Left cardiac atrium (tissue), 4 donors: ENCODE data around the gene SPON1. TPM values are rescaled to one million over a fixed set of nuclear protein-coding genes. Genes with fewer than 3 reads are reported as not detected.

ENCODE experiments used
- ATAC-seq, 2 donors: fragments of 200-7000 bp; cut with Tn5 transposase; one replicate each; pipeline ENCODE4 v1.9.1; 2020; ENCODE audit warnings: mild to moderate bottlenecking in 2 of 2, moderate library complexity in 2 of 2
- DNase-seq: peaks from one replicate; pipeline ENCODE4 v3.0.0-alpha.2; 2020
- intact Hi-C, 2 donors: fragments of 100-400 bp; cut with DNase I; formaldehyde crosslinking; loops; one replicate each; pipeline versions ENCODE4 v1.14.1 to v1.15.1; 2022 to 2023
- total RNA-seq, 2 donors: library from RNA; stranded (reverse); fragmentation: NEBNext Ultra II Directional; extraction: Animal tissue kit (Norgen Biotek cat#: 25700); gene quantifications; one replicate each; pipeline ENCODE4 v1.2.1, GENCODE V29; 2021
- donor health status: DM: no; HTN: yes; CAD: no.
- donor health status: DM: no; HTN: yes; CAD: no; lungs with severe emphysema.
- donor health status: DM: yes; HTN: yes; CAD: no.
- donor health status: Dilated cardiomyopathy.

SPON1 gene
- total RNA-seq, 2 donors from 2014 or later = 21.1 to 23.4 TPM

DNA sequence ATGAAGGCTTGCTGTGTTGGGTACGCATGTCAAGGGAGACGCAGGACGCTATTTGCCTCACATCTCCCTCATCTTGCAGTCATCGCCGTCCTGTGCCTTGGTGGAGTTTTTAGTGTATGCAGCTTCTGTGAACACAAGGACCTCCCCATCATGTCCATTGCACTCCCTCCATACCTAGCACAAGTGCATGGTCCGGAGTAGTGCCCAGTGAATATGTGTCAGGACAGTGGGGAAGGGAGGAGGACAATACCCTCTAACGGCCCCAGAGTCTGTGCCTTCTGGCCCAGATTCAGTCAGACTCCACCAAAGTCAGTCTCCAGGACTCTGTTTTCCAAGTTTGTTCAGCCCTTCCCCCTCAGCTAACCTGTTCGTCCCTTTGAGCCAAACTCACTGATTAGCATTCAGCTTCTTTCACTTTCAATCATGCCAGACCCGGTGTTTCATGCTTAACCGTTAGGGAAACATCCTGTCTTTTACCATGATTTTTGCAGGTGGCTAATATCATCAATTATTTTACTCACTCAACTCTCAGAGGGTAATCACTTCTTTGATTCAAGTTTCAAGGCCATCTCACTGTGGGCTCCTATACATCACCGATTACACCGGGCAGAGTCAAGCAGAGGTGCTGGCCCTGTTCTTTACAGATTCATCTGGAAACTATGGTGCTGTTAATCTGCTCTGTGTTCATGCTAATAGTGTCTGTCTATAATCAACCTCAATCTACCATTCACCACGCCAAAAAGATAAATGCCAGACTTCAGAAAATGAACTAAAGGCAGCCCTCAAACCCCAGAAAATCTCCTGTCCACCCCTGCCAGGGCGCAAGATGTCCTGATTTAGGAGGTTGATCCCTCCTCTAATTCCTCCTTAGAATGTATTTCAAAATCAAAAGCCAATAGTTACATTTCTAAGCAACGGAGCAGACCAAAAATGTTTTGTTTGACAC lies 240.0 kb downstream of the SPON1 start:
- DNase-seq (no peak), ATAC-seq (no peak)
- intact Hi-C loops = no loop called here

DNA sequence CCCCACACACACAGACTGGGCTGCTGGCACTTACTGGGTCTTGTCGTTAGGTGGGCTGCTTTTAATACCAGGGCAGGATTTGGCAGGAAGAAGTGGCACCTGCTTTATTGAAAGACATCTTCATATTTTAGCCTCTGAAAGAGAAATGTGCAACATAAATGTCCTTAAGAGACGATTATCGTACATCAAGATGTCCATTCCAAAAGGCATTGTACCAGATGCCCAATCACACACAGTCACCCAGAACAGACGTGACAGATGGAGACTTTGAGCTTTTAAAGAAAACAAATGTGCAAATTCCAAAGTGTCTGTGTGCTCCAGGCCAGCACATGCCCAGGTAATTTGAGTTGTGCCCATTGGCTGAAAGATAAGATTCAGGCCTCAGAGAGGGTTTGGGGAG lies 240.8 kb downstream of the SPON1 start:
- DNase-seq = no peak
- no peak for ATAC-seq
- intact Hi-C loops = no loop called here

DNA sequence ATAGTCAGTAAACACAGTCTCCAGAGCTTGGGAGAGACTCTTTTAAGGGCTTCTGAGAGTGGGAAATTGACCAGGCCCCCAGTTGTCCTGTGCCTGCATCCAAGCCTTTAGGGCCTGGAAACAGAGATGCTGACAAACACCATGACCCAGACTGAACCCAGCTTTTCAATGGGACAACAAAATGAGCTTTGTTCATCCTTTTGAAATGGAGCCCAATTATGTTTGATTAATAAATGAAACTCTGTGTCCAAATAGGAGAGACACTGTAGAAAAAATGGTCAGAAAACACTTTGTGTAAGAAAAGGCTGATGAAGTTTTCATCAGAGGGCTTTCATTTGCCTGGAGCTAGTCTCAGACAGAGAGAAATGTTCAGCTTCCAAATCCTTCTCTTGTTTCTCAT lies 250.5 kb downstream of the SPON1 start:
- no peak for DNase-seq
- no peak for ATAC-seq
- intact Hi-C loops = no loop called here

DNA sequence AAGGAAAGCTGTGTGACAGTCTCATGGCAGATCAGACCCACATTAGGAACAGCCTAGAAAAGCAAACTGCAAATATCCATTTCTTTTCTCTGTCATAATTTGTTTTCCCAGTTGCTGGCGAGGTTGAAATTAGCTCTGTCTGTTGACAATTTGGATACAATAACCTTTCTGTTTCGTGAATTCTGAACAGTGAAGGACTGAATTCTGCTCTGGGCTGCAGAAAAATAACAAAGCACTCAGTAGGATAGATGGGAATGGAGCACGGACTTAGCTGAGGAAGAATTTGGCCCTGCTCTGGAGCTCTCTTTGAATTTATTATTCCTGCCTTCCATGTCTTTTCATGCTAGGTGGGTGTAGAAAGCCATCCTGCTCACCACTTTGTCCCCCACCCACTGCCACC lies 256.2 kb downstream of the SPON1 start:
- intact Hi-C loops = no loop called here
- ATAC-seq (no peak), DNase-seq (no peak)

DNA sequence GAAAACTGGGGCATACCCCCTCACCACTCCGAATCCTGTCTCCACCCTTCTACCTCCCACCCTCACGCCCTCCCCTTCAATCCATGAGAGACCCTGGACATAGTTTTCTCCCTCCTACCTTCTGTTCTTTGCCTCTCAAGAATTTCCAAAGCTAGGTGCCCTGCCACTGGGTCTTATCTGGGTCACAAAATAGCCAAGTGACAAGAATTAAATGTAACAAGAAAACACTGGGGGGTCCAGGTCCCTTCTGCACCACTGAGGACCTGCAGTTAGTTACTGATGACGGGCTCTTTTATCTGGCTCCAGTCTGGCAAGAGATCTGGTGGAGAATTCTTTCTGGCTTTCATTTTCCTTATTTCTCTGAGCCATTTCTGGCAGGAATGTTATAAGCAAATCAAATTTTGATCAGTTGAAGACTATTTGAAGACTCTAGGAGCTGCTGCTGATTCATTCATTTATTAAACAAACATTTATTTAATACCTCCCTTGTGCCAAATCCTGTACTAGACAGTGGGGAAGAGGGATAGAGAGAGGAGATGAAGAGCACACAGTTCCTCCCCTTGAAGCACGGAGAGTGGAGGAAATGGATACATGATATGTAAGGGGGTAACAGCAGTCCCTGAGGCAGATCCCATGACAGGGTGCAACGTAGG lies 261.2 kb downstream of the SPON1 start:
- ATAC-seq (no peak), DNase-seq (no peak)
- intact Hi-C loops = no loop called here

DNA sequence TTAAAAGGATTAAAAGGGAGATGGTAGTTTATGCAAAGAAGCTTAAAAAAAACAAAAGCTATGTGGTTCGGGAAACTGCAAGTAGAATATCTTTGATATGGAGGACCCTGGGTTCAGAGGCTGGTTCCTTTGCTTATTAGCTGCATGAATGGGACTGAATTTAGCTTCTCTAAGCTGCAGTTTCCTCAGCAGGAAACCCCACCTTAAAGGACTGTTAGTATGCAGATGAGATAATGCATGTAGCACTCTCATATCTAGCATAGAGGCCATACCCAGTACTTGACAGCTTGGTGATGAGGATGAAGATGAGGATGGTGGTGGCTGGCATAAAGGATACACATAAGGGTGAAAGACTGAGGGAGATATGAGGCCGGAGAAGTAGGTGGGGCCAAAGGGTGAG lies 261.9 kb downstream of the SPON1 start:
- ATAC-seq (no peak), DNase-seq (no peak)
- intact Hi-C loops = no loop called here

DNA sequence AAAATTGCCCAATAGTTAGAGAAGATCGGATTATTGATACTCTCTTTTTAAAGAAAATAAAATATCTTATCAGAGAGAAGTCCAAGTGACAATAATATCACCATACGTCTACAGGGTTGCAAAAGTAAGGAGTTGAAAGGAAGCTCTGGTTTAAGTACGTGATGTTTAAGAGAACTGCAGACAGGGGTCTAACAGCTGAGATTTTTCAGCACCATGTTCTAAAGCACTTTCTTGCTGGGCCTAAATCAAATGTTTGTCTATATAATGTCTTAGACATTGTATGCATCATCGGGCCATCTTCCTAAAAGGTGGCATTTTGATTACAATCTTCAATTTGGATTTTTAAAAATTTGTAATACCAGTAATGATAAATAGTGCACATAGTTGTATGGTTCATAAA lies 263.1 kb downstream of the SPON1 start:
- intact Hi-C loops = no loop called here
- ATAC-seq (no peak), DNase-seq (no peak)

DNA sequence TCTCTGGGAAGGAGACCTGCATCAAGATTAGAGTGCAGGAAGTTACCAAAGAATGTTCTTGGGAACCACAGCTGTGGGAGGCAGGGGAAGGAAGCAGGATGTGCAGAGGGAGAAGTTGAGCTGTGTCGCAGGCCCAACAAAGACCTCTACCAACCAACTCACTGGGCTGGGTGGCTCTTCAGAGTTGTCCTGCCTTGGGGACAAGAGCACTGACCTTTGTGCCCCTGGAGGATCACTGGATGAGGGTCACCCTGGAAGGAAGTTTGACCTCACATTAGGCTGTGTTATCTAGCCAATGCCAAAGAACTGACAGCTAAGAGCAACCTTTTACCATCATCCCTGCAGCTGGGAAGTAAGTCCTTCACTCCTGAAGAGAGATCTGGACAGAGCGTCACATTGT lies 265.8 kb downstream of the SPON1 start:
- ATAC-seq = no peak
- no peak for DNase-seq
- intact Hi-C loops = no loop called here

DNA sequence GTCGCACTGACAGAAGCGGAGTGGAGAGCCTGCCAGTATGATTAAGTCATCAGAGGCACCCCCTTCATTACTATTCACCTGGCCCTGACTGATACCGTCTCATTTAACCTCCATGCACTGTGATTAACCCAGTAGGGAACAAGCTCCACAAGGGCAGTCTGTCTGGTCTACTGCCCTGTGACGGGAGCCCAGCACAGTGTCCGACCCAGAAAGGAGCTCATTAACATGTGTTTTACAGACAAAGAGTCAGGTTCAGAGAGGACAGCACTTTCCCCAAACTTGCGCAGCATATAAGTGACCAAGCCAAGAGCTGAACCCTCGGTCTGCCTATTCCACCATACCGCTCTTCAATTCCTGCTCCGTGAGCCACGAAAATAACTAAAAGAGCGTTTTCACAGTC lies 266.9 kb downstream of the SPON1 start:
- no peak for ATAC-seq
- intact Hi-C loops = no loop called here
- no peak for DNase-seq

DNA sequence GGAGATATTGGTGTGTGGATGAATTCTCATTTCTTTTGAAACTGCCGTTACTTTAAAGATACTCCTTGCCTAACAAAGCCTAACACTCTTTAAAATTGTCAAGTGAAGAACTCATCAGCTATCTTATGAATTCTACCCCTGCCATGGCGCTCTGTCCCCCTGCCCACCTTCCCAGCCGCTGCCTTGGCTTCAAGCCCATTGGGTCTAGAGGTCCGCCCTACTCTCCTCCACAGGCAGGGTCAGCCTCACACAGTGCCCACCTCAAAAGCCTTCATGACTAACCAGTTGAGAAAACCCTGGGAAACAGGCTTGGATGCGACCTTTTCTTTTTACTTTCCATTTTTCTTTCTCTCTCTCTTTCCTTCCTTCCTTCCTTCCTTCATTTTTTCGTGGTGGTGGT lies 267.9 kb downstream of the SPON1 start:
- ATAC-seq (no peak), DNase-seq (no peak)
- intact Hi-C loops = no loop called here

DNA sequence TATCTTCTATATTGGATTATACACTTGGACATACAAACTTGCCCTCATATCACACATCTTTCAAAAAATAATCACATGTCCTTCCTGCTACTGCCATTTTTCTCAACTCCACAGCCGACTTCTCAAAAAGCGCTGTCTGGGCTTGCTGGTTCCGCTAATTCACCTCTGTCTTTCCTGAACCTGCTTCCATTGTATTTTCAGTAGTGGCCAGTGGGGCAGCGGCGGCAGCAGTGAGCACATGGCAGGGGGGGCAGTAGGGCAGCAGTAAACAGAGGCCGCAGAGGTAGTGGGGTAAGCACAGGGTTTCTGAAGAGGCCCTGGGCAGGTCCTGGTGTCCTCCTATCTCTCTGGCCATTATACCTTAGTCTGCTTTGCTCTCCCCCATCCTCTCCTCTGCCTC lies 270.1 kb downstream of the SPON1 start:
- DNase-seq (no peak), ATAC-seq (no peak)
- intact Hi-C loops = no loop called here

DNA sequence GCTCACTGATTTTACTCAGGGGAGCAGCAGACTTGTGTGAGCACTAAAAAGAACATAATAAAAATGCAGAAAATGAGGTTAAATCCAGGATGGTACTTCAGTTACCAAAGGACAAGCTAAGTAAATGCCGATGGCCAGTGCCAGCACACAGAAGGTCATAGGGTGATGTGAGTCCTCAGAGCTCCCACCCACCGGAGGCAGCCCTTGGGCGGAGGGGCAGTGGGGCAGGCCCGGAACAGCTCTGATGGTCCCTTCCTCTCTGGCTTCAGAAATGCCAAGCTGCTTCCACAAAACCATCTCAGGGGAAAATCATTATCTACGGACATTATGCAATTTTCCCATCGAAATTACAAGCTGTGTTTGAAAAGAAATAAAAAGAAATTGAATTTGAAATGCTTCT lies 271.9 kb downstream of the SPON1 start:
- intact Hi-C loops = no loop called here
- no peak for ATAC-seq
- DNase-seq = peak; percentile 43

DNA sequence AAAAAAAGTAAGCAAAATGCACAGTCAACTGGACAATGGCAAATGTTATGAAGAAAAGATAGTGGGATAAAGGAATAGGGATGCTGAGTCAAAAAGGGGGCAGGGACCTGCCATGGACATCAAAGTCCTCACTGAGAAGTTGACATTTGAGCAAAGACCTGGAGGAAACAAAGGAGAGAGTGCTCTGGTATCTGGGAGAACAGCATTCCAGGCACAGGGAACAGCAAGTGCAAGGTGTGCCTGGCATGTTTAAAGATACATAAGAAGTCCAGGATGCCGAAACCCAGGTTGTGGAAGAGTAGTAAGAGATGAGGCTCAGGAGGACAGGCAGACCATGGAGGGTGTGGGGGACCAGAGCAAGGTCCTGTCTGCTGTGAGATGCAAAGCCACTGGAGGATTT lies 273.2 kb downstream of the SPON1 start:
- no peak for ATAC-seq
- no peak for DNase-seq
- intact Hi-C loops = no loop called here

DNA sequence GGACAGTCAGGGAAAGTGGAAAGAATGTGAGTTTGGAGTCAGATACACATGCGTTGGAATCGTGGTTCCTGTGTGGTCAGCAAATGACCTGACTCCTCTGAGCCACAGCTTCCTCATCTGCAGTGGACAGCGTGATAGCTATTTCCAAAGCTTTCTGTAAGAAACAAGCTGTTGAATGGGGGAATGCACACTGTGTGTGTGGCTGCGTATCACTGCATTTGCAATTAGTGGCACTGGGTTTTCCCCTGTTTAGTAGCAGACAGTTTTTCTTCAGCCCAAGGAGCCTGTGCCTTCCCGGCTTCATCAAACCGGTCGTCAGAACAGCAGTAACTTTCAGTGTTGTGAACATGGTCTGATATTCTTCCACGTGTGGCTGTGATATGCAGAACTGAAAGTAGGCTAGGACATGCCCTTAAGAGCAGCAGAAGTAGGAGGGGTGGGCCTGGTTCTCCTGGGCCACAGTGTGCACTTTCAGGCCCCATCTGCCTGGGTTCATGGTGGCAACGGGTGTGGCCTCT lies 275.0 kb downstream of the SPON1 start:
- no peak for DNase-seq
- peak; percentile 7 to 27 for ATAC-seq
- intact Hi-C loops = no loop called here

DNA sequence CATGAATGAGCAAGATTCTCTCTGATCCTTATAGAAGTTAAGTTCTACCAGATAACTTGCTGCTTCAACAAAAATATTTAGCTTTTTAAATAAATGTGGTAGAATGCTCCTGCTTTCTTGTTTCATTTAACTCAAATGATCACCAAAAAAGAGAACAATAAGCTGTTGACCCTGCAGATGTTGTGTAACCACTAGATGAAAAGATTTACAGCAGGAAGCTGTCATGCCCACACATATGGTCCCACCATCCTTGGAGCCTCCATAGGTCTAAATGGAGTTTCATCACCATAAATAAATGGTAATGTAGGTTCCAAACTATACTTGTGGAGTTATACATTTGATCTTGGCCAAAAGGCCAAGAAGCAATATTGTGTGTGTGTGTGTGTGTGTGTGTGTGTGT lies 277.7 kb downstream of the SPON1 start:
- ATAC-seq (no peak), DNase-seq (no peak)
- intact Hi-C loops = loop anchor here in 1 of 2 donors (10.0 kb wide), 1 partner anchor 465 kb away; no protein-coding TSS in a partner anchor

DNA sequence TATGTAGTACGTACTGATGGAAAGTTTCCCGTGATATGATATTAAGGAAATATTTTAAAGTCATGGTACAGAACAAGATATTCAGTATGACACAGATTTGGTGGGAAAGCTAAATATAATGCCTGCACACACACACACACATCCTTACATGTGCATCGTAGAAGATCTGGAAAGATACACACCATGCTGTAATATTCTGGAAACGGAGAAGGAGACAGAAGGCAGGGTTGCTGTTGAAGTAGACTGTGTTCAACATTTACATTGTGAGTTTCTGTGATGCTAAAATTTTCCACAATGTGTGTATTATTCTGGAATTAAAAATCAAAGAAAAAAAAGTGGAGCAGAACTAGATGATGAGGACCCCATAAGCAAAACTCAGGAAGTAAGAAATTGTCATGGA lies 278.4 kb downstream of the SPON1 start:
- intact Hi-C loops = loop anchor here in 1 of 2 donors (10.0 kb wide), 1 partner anchor 466 kb away; no protein-coding TSS in a partner anchor
- ATAC-seq (no peak), DNase-seq (no peak)

DNA sequence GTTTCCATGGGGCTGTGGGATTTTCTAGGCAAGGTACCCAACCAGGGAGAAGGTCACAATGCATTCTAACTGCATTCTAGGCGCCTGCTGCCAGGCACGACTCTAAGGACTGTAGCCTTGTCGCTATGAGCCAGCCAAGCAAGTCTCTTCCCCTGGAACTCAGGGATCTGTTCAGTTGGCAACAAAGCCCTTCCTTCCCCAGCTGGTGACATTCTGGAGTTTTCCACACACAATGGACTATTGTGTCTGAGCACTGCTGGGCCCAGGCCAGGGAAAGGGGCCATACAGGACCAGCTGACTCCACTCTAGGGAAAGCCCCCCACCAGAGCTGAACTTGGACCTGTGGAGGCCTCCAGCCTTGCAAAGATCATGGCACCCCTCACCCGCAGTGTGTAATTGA lies 279.7 kb downstream of the SPON1 start:
- DNase-seq (no peak), ATAC-seq (peak; percentile 61 to 66)

DNA sequence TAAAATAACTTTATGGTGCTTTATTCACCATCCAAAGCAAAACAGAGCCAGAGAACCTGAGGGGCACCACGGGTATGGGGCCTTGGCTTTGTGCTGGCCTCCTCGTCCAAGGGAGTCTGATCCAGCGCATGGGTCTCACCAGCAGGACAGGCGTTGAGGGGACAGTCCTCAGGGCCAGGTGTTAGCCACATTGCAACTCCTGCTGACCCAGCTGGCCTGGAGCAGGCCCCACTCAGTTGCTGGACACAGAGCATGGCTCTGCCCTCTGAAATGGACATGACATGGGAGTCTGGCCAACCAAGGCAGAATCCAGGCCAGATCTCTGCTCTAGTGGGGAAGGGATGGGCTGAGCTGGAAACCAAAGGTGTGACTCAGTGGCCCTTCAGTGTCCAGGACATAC lies 280.2 kb downstream of the SPON1 start:
- DNase-seq = no peak
- no peak for ATAC-seq
- intact Hi-C loops = loop anchor here in 1 of 2 donors (10.0 kb wide), 1 partner anchor 468 kb away; no protein-coding TSS in a partner anchor

More for the DNA sequence above, 279.7 kb downstream of the SPON1 start:
- intact Hi-C loops = loop anchor here in 1 of 2 donors (10.0 kb wide), 1 partner anchor 467 kb away; no protein-coding TSS in a partner anchor

DNA sequence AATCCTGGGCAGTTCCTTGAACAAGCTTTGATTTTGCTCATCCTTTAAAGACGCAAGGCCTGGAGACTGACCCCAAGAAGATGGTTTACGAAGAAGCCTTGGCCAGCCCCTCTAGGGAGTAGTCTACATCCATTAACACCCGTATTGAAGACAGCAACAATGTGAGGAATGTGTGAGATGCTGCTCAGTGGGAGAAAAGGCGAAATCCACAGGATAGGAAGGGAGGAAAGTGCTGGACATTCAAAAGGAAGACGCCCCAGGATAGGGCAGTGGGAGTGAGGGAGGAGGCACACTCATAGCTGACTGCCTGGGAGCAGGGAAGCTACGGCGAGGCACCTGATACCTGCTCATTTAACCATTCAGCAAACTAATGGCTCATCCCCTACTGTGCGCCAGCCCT lies 282.4 kb downstream of the SPON1 start:
- no peak for DNase-seq
- intact Hi-C loops = loop anchor here (5.0 to 10.0 kb wide), 2 partner anchors 470 to 473 kb away; no protein-coding TSS in a partner anchor
- no peak for ATAC-seq

DNA sequence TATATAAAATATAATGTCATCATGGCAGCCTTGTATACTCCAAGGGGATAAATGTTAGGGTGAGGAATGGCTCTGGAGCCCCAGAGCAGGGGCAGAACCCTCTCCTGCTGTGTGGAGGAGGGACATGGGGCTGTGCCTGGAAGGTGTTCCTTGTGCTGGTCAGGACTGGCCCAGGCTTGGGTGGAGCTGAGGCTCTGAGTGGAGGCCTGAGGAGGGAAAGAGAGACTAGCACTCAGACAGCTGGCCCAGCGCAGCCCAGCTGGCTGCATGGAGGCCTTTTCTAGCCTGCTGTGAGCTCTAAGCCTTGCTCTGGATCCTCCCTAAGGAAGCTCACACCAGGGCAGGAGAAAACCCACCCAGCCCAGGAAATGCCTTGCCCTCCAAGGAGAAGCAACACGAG lies 282.9 kb downstream of the SPON1 start:
- DNase-seq (no peak), ATAC-seq (no peak)
- intact Hi-C loops = loop anchor here (5.0 to 10.0 kb wide), 2 partner anchors 471 to 473 kb away; no protein-coding TSS in a partner anchor
